Subcutaneous abdominal adipose tissue (tissue), 5 donors: ENCODE results near the gene KRTAP10-7.

Source experiments
- H3K27ac ChIP-seq: one replicate; pipeline ENCODE4 v1.7.0; 2013; ENCODE audit warnings: low read depth, mild to moderate bottlenecking, inconsistent platforms, low read length, moderate library complexity
- H3K27me3 ChIP-seq, 5 donors: one replicate each; pipeline ENCODE4 v1.7.0; 2013; ENCODE audit warnings: low read length in 5 of 5, inconsistent platforms in 1 of 5; ENCODE audit not compliant: control insufficient read depth in 5 of 5, insufficient read depth in 4 of 5
- H3K36me3 ChIP-seq, 5 donors: one replicate each; pipeline ENCODE4 v1.7.0; 2013; ENCODE audit warnings: low read length in 5 of 5; ENCODE audit not compliant: control insufficient read depth in 5 of 5, insufficient read depth in 5 of 5
- H3K4me1 ChIP-seq, 5 donors: one replicate each; pipeline ENCODE4 v1.7.0; 2013; ENCODE audit warnings: low read length in 5 of 5, mild to moderate bottlenecking in 3 of 5, moderate library complexity in 1 of 5; ENCODE audit not compliant: control insufficient read depth in 5 of 5, insufficient read depth in 5 of 5
- H3K4me3 ChIP-seq, 5 donors: one replicate each; pipeline ENCODE4 v1.7.0; 2013; ENCODE audit warnings: low read length in 5 of 5, low read depth in 1 of 5
- H3K9ac ChIP-seq, 5 donors: one replicate each; pipeline ENCODE4 v1.7.0; 2013; ENCODE audit warnings: low read length in 5 of 5, mild to moderate bottlenecking in 4 of 5, moderate library complexity in 3 of 5
- H3K9me3 ChIP-seq, 5 donors: one replicate each; pipeline ENCODE4 v1.7.0; 2013; ENCODE audit warnings: low read length in 5 of 5; ENCODE audit not compliant: control insufficient read depth in 5 of 5
- donor health status: healthy.
- donor health status: healthy.
- donor health status: healthy.
- donor health status: healthy.
- donor health status: healthy.

Gene KRTAP10-7

DNA sequence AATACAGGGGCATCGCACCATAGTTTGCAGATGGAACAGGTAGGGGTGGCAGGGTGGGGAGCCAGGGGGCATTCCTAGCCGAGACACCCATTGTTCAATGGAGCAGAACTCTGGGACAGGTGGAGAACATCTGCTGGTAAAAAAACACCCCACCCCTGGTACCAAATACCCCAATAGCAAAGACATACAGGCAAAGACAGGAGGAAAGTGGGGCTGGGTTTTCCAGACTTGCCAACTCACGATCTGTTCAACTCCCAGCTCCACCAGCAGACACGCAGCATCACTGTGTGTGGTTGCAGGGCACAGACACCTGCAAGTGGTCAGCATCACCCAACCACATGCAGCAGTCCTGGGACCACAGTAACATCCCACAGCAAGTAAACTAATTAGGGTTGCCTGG lies 11.2 kb downstream of the KRTAP10-7 start:
- no peak overlapping the region for H3K9ac ChIP-seq
- no peak overlapping the region for H3K27ac ChIP-seq
- H3K27me3 ChIP-seq, result peaks cover 4 to 29% (median 21%) of the 10 kb centered on the region in 5 donors
- H3K36me3 ChIP-seq, result no peaks in the 10 kb centered on the region
- H3K4me3 ChIP-seq, result no peak overlapping the region
- H3K4me1 ChIP-seq, result no peaks in the 10 kb centered on the region
- H3K9me3 ChIP-seq, result peaks cover 2 to 30% (median 22%) of the 10 kb centered on the region in 5 donors

DNA sequence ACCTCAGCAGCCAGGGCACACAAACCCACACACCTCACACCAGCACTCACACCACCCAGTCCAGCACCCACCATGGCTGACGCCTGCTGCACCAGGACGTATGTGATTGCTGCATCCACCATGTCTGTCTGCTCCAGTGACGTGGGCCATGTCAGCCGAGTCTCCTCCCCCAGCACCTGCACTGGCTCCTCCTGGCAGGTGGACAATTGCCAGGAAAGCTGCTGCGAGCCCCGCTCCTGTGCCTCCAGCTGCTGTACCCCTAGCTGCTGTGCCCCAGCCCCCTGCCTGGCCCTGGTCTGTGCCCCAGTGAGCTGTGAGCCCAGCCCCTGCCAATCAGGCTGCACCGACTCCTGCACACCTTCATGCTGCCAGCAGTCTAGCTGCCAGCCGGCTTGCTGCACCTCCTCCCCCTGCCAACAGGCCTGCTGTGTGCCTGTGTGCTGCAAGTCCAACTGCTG lies 11.7 kb downstream of the KRTAP10-7 start, which contains the start of gene KRTAP10-8:
KRTAP10-8 (plus strand) TSS at position 51 of the 458 bp plus-strand sequence; CDS start at position 73, 22 bp downstream.
- peaks cover 2 to 30% (median 22%) of the 10 kb centered on the region in 5 donors for H3K9me3 ChIP-seq
- peaks cover 4 to 29% (median 21%) of the 10 kb centered on the region in 5 donors for H3K27me3 ChIP-seq
- H3K27ac ChIP-seq, result no peak within 1 kb of the TSS
- H3K36me3 ChIP-seq, result no peaks in the 10 kb centered on the region
- no peak within 1 kb of the TSS for H3K9ac ChIP-seq
- no peaks in the 10 kb centered on the region for H3K4me1 ChIP-seq
- H3K4me3 ChIP-seq, result no peak within 1 kb of the TSS

DNA sequence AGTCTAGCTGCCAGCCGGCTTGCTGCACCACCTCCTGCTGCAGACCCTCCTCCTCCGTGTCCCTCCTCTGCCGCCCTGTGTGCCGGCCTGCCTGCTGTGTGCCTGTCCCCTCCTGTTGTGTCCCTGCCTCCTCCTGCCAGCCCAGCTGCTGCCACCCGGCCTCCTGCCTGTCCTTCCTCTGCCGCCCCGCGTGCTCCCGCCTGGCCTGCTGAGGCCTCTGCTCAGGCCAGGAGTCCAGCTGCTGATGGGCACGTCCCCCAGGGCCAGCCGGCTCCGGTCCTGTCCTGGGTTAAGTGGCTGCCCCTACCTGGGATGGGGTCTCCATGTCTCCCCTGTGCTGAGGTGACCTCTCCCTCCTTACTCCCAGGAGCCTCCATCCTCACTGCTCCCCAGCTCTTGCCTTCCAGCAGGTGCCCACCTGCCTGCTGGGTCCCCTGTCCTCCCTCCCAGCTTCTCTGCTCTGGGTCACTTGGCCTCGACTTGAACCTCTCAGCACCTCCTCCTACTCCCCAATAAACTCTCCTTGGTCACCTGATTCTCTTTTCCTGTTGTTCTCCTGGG lies 12.4 kb downstream of the KRTAP10-7 start:
- Histone ChIP-seq H3K9me3 (peaks cover 2 to 30% (median 22%) of the 10 kb centered on the region in 5 donors), H3K4me3 (no peak overlapping the region), H3K9ac (no peak overlapping the region), H3K4me1 (no peaks in the 10 kb centered on the region), H3K36me3 (no peaks in the 10 kb centered on the region), H3K27me3 (peaks cover 4 to 29% (median 21%) of the 10 kb centered on the region in 5 donors), H3K27ac (no peak overlapping the region)

GRCh38 chr21:44613386-44614155 lies 13.2 kb downstream of the KRTAP10-7 start:
- Histone ChIP-seq H3K36me3 (no peaks in the 10 kb centered on the region), H3K9me3 (peaks cover 2 to 30% (median 22%) of the 10 kb centered on the region in 5 donors), H3K4me1 (peaks cover 0 to under 1% (median 0%) of the 10 kb centered on the region in 5 donors), H3K27ac (no peak overlapping the region), H3K9ac (no peak overlapping the region), H3K4me3 (no peak overlapping the region), H3K27me3 (peaks cover 4 to 29% (median 21%) of the 10 kb centered on the region in 5 donors)

- H3K9ac ChIP-seq, result no peak overlapping the region
- H3K27ac ChIP-seq, result no peak overlapping the region
- no peaks in the 10 kb centered on the region for H3K36me3 ChIP-seq
- H3K27me3 ChIP-seq, result peaks cover 4 to 29% (median 21%) of the 10 kb centered on the region in 5 donors
- H3K9me3 ChIP-seq, result peaks cover 2 to 26% (median 20%) of the 10 kb centered on the region in 5 donors
- H3K4me3 ChIP-seq, result no peak overlapping the region
- H3K4me1 ChIP-seq, result peaks cover 0 to 5% (median 3%) of the 10 kb centered on the region in 5 donors
These were observed 13.8 kb downstream of the KRTAP10-7 start for GRCh38 chr21:44614161-44614631.

DNA sequence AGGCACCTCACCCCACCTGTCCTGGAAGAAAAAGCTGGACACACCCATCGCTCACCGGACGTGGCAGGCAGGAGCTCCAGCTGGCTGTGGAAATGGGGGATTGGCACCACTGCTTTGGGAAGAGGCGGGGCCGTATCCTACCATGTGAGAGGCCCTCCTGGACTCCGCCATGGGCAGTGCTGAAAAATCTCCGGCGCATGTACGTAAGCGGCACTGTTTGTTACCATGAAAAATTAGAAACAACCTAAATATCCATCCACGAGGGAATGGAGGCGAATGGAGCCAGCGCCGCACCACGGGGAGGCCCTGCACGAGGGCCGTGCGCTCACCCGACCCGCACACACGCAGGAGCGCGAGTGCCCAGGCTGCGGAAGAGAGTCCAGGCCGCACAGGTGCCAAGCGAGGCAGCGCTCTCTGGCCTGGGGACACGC lies 14.6 kb downstream of the KRTAP10-7 start:
- H3K36me3 ChIP-seq, result no peaks in the 10 kb centered on the region

DNA sequence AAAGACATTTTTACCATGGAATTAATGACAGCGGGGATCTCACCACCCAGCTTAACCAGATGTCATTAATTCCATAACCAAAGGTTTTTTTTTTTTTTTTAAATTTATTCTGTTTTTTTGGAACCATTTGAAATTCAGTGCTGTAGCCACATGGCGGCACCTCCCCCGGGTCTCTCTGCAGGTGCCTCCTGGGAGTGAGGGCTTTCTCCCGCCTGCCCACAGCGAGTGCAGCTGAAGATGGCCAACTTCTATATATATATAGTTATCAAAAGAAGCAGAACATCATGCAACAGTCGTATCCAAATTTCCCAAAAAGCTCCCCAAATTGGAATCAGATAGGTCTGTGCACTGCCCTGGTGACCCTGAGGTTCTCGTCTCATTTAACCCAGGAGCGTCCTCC lies 15.1 kb downstream of the KRTAP10-7 start:
- peaks cover 4 to 29% (median 21%) of the 10 kb centered on the region in 5 donors for H3K27me3 ChIP-seq
- H3K4me3 ChIP-seq, result no peak overlapping the region
- no peaks in the 10 kb centered on the region for H3K36me3 ChIP-seq
- no peak overlapping the region for H3K27ac ChIP-seq
- peaks cover 0 to 5% (median 3%) of the 10 kb centered on the region in 5 donors for H3K4me1 ChIP-seq
- no peak overlapping the region for H3K9ac ChIP-seq
- H3K9me3 ChIP-seq, result peaks cover 0 to 16% (median 12%) of the 10 kb centered on the region in 5 donors

More for the DNA sequence above, 14.6 kb downstream of the KRTAP10-7 start:
- Histone ChIP-seq H3K27ac (no peak overlapping the region), H3K27me3 (peaks cover 4 to 29% (median 21%) of the 10 kb centered on the region in 5 donors), H3K9me3 (peaks cover 0 to 20% (median 16%) of the 10 kb centered on the region in 5 donors), H3K9ac (no peak overlapping the region), H3K4me1 (peaks cover 0 to 5% (median 3%) of the 10 kb centered on the region in 5 donors), H3K4me3 (no peak overlapping the region)

GRCh38 chr21:44615911-44616590 lies 15.7 kb downstream of the KRTAP10-7 start:
- peaks cover 4 to 29% (median 21%) of the 10 kb centered on the region in 5 donors for H3K27me3 ChIP-seq

GRCh38 chr21:44616591-44616926 lies 16.2 kb downstream of the KRTAP10-7 start:
- peaks cover 0 to 9% (median 6%) of the 10 kb centered on the region in 5 donors for H3K9me3 ChIP-seq
- no peak overlapping the region for H3K9ac ChIP-seq
- H3K27ac ChIP-seq, result no peak overlapping the region
- no peak overlapping the region for H3K4me3 ChIP-seq
- H3K27me3 ChIP-seq, result peaks cover 4 to 29% (median 21%) of the 10 kb centered on the region in 5 donors
- no peaks in the 10 kb centered on the region for H3K36me3 ChIP-seq
- peaks cover 0 to 5% (median 3%) of the 10 kb centered on the region in 5 donors for H3K4me1 ChIP-seq

More at GRCh38 chr21:44615911-44616590, 15.7 kb downstream of the KRTAP10-7 start:
- Histone ChIP-seq H3K36me3 (no peaks in the 10 kb centered on the region), H3K27ac (no peak overlapping the region), H3K9me3 (peaks cover 0 to 13% (median 10%) of the 10 kb centered on the region in 5 donors), H3K4me1 (peaks cover 0 to 5% (median 3%) of the 10 kb centered on the region in 5 donors), H3K9ac (no peak overlapping the region), H3K4me3 (no peak overlapping the region)
